DND-41 (cell line): ENCODE data around the gene GPR162.
A peak's percentile ranks its signal among the peaks of the same experiment; 100 is the strongest.

ENCODE experiments used
- ATAC-seq: fragments of 200-7000 bp; cut with Tn5 transposase; 3 replicates; pipeline ENCODE4 v1.9.1; 2021; ENCODE audit warnings: low read depth; ENCODE audit not compliant: insufficient read depth
- DNase-seq: peaks from one replicate; pipeline ENCODE4 v3.0.0-alpha.2; 2020
- H2AFZ ChIP-seq: 2 replicates; pipeline ENCODE4 v1.6.0; 2012; ENCODE audit warnings: low read depth, low read length
- H3K27ac ChIP-seq: 2 replicates; pipeline ENCODE4 v1.5.1; 2012; ENCODE audit warnings: low read length, inconsistent platforms
- H3K27me3 ChIP-seq: fragments of 200-600 bp; sonication (generic); 2 replicates; pipeline ENCODE4 v1.6.0; 2012; ENCODE audit warnings: low read length, mild to moderate bottlenecking, inconsistent platforms; ENCODE audit not compliant: insufficient read depth, poor library complexity
- H3K36me3 ChIP-seq: 2 replicates; pipeline ENCODE4 v1.5.1; 2012; ENCODE audit warnings: low read length, inconsistent platforms; ENCODE audit not compliant: insufficient read depth
- H3K4me1 ChIP-seq: 2 replicates; pipeline ENCODE4 v1.5.1; 2012; ENCODE audit warnings: mild to moderate bottlenecking, low read length; ENCODE audit not compliant: insufficient read depth
- H3K4me2 ChIP-seq: 2 replicates; pipeline ENCODE4 v1.6.0; 2012; ENCODE audit warnings: mild to moderate bottlenecking, moderate library complexity, low read length, inconsistent platforms; ENCODE audit not compliant: insufficient read depth
- H3K4me3 ChIP-seq, 2 experiments: fragments of 200-600 bp in 1 of 2; shearing (Covaris generic) in 1 of 2; 2 replicates each; pipeline ENCODE4 v1.5.1; 2012 to 2016; ENCODE audit warnings: inconsistent platforms in 2 of 2, low read length in 2 of 2, mild to moderate bottlenecking in 2 of 2, low read depth in 1 of 2, moderate library complexity in 1 of 2
- H3K79me2 ChIP-seq: 2 replicates; pipeline ENCODE4 v1.6.0; 2012; ENCODE audit warnings: low read length, inconsistent platforms; ENCODE audit not compliant: insufficient read depth
- H3K9ac ChIP-seq: 2 replicates; pipeline ENCODE4 v1.6.0; 2012; ENCODE audit warnings: low read depth, mild to moderate bottlenecking, inconsistent platforms, low read length, moderate library complexity
- H3K9me3 ChIP-seq: 2 replicates; pipeline ENCODE4 v1.5.1; 2012; ENCODE audit warnings: low read length, moderate library complexity, mild to moderate bottlenecking, inconsistent platforms; ENCODE audit not compliant: insufficient read depth, severe bottlenecking
- H4K20me1 ChIP-seq: 2 replicates; pipeline ENCODE4 v1.6.0; 2012; ENCODE audit warnings: low read length; ENCODE audit not compliant: insufficient read depth
- CTCF ChIP-seq: IDR thresholded peaks from 2 replicates; pipeline ENCODE4 v1.5.1; 2012; ENCODE audit warnings: borderline replicate concordance, low read length, moderate library complexity, mild to moderate bottlenecking; ENCODE audit not compliant: poor library complexity, severe bottlenecking; ENCODE audit errors: extremely low read depth
- EZH2 ChIP-seq: IDR thresholded peaks from 3 replicates; pipeline ENCODE4 v1.6.1; 2012; ENCODE audit warnings: borderline replicate concordance, low read depth, mild to moderate bottlenecking, moderate library complexity, low read length, inconsistent platforms; ENCODE audit not compliant: severe bottlenecking

GPR162 gene

GRCh38 chr12:6822426-6823135 is 960 bp downstream of the GPR162 start:
- peaks cover 14% of the 10 kb centered on the region for H4K20me1 ChIP-seq
- ATAC-seq, result no peak
- peaks cover 20% of the 10 kb centered on the region for H3K4me1 ChIP-seq
- no peaks in the 10 kb centered on the region for H3K36me3 ChIP-seq
- no peaks in the 10 kb centered on the region for H3K9me3 ChIP-seq
- no peak overlapping the region for H2AFZ ChIP-seq
- no peak overlapping the region for H3K9ac ChIP-seq
- H3K79me2 ChIP-seq, result no peaks in the 10 kb centered on the region
- peaks cover 69% of the 10 kb centered on the region for H3K27me3 ChIP-seq
- no peak overlapping the region for H3K27ac ChIP-seq
- TF ChIP-seq CTCF, result no peak
- TF ChIP-seq EZH2, result no peak
- no peak for DNase-seq
- peak overlapping the region; percentile 65 for H3K4me2 ChIP-seq
- peak overlapping the region in 1 of 2 experiments; percentile 51; a peak in 1 of 4 replicates for H3K4me3 ChIP-seq

- H3K27me3 ChIP-seq, result peaks cover 76% of the 10 kb centered on the region
- H3K4me2 ChIP-seq, result no peak overlapping the region
- no peak overlapping the region for H3K9ac ChIP-seq
- H3K79me2 ChIP-seq, result no peaks in the 10 kb centered on the region
- peaks cover 22% of the 10 kb centered on the region for H3K4me1 ChIP-seq
- no peaks in the 10 kb centered on the region for H3K9me3 ChIP-seq
- DNase-seq, result no peak
- H4K20me1 ChIP-seq, result peaks cover 14% of the 10 kb centered on the region; the same call in 1 of the 2 replicates
- no peak overlapping the region for H2AFZ ChIP-seq
- TF ChIP-seq EZH2, result no peak
- TF ChIP-seq CTCF, result no peak
- no peak for ATAC-seq
- no peak overlapping the region for H3K4me3 ChIP-seq
- no peak overlapping the region for H3K27ac ChIP-seq
- no peaks in the 10 kb centered on the region for H3K36me3 ChIP-seq
These were observed 1.8 kb downstream of the GPR162 start for GRCh38 chr12:6823182-6824084.

GRCh38 chr12:6824085-6824775 is 2.6 kb downstream of the GPR162 start:
- no peak overlapping the region for H3K4me3 ChIP-seq
- no peaks in the 10 kb centered on the region for H3K9me3 ChIP-seq
- H3K79me2 ChIP-seq, result no peaks in the 10 kb centered on the region
- DNase-seq (no peak), ATAC-seq (no peak)
- peaks cover 84% of the 10 kb centered on the region for H3K27me3 ChIP-seq
- no peak overlapping the region for H2AFZ ChIP-seq
- peaks cover 30% of the 10 kb centered on the region for H3K4me1 ChIP-seq
- no peaks in the 10 kb centered on the region for H3K36me3 ChIP-seq
- no peak overlapping the region for H3K9ac ChIP-seq
- H4K20me1 ChIP-seq, result peaks cover 14% of the 10 kb centered on the region; the same call in 1 of the 2 replicates
- no peak overlapping the region for H3K4me2 ChIP-seq
- H3K27ac ChIP-seq, result no peak overlapping the region
- TF ChIP-seq EZH2, result no peak
- no peak for TF ChIP-seq CTCF
